IPS DF 4.7 (cell line): ENCODE data around the gene BET1L.
A peak's percentile ranks its signal among the peaks of the same experiment; 100 is the strongest.

Experiments
- DNase-seq: peaks from one replicate; pipeline ENCODE4 v3.0.0-alpha.2; 2013; ENCODE audit warnings: low spot score; ENCODE audit errors: extremely low read depth

BET1L gene

DNA sequence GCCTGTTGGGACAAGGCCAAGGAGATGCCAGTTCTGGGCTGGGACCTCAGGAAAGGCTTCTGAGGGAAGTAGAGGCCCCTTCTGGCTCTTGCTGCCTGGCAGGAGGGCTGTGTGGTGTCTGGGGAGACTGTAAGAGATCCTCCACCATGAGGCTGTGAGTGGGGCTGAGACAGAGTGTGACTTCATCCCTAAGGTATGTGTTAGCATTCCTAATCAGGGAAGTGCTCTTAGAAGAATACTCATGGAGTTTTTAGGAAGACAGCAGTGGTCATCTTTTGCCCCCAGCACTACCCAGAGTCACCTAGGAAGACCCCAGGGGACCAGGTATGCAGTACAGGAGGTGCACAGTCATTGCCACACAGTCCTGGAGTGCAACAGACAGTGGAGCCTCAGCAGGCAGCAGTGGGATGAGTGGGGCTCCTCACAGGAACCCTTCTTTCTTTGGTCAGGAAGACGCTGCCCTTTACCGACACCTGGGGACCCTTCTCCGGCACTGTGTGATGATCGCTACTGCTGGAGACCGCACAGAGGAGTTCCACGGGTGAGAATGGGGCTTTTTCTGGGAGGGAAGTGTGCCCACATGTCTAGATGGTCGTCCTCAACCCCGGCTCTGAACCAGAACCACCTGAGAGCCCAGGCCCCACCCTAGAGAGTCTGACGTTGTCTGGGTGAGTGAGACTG, 3.1 kb upstream of the BET1L start:
- DNase-seq, result no peak

GRCh38 chr11:209275-210121, 2.3 kb upstream of the BET1L start:
- DNase-seq, result no peak

GRCh38 chr11:208917-209260, 1.7 kb upstream of the BET1L start:
- no peak for DNase-seq

DNA sequence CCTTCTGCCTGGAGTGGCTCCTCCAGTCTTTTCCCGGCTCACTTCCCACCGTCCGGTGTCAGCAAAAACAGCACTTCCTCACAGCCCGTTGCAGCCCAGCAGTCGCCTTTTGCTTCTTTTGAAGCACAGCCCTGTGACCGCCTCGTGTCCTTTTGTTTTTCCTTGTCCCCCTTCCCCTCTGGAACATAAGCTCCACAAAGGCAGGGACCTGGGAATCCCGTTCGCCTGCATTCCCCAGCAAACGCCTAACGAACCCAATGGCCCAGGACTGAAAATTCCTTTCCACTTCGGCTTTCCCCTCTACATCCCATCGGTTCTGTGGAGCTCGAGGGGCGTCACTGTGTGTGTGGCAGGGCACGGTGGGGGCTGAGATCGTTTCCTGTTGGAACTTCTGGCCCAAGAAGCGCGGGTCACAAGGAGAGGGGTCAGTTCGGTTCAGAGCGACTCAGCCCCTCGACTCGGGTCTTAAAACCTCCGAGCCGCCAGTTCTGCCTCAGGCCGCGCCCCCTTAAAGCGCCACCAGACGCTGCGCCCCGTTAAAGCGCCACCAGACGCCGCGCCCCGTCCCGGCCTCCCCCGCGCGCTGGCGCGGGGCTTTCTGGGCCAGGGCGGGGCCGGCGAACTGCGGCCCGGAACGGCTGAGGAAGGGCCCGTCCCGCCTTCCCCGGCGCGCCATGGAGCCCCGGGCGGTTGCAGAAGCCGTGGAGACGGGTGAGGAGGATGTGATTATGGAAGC, 1.1 kb upstream of the BET1L start:
- DNase-seq, result peak; percentile 11

DNA sequence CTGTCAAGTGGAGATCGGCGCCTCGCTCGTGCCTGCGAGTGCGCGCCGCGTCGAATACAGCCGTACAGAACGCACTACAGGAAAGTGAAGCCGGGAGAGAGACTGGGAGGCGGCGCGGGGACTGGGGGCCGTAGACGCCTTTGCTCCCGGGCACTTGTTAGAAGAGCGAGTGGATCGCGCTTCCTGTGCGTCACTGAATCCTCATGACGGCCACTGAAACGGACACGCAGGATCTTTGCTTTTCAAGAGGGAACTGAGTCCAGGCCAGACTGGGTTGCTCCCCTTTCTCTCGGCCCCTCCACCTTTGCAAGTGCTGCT, 623 bp upstream of the BET1L start:
- no peak for DNase-seq

- no peak for DNase-seq
Observed at GRCh38 chr11:206526-207207, 532 bp downstream of the BET1L start.

- no peak for DNase-seq
Observed at GRCh38 chr11:206002-206384, 1.2 kb downstream of the BET1L start.

- no peak for DNase-seq
Observed at GRCh38 chr11:205221-206001, 1.8 kb downstream of the BET1L start.

DNA sequence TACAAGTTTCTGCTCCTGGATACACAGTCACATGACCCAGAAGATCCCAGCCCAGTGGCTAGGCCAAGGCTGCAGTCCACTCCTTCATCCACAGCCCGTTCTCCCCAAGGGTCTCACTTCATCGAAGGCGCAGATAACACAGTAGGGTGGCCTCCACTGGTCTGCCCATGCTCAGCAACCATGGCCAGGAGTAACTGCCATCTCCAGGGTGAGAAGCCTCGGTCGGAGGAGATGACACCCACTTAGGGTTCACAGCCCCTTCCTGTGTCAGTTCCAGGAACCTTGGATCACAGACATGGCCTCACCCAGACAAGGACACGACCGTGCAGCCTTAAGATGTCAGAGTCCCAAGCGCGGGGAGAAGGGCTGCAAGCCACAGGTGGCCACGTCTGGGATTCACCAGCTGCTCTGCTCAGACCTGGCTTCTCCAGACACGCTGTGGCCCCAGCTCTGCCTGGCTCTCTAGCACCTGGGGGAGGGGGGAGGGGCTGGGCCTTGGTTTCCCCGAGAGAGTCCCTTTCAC, 2.6 kb downstream of the BET1L start:
- no peak for DNase-seq

- no peak for DNase-seq
Observed at GRCh38 chr11:203945-204586, 3.1 kb downstream of the BET1L start.

- DNase-seq, result no peak
Observed at GRCh38 chr11:203056-203944, 3.9 kb downstream of the BET1L start.

- DNase-seq, result no peak
Observed at GRCh38 chr11:202490-202889, 4.7 kb downstream of the BET1L start.

GRCh38 chr11:201966-202365, 5.2 kb downstream of the BET1L start:
- no peak for DNase-seq

DNA sequence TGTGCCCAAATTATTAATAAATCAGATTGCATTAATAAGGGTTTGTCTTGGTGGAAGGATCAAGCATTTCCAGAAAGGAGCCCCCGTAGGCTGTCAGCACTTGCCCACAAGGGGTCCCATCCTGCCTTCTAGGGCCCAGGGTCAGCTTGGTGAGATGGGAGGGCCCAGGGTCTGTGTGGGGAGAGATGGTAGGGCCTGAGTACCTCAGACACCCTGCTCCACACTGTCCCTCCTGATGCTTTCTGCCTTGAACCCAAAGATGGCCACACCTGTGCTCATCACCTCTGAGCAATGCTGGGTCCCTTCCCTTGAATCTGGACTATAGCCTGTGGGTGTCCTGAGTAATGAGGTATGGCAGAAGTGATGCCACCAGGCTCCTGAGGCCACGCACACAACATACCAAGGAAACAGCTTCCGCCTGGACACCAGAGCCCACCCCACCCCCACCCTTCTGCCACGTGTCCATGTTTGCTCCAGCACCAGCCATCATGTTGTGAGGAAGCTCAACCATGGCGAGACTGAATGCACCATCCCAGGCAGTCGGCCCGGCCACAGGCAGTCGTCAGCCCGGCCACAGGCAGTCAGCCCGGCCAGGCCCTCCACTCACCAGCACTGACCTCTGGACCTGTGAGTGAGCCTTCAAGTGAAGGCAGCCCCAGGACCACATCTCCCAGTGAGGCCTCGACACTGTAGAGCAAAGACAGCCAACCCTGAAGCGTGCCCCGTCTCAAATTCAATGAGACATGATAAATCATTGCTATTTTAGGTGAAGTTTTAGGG, 6.8 kb downstream of the BET1L start:
- DNase-seq, result no peak

DNA sequence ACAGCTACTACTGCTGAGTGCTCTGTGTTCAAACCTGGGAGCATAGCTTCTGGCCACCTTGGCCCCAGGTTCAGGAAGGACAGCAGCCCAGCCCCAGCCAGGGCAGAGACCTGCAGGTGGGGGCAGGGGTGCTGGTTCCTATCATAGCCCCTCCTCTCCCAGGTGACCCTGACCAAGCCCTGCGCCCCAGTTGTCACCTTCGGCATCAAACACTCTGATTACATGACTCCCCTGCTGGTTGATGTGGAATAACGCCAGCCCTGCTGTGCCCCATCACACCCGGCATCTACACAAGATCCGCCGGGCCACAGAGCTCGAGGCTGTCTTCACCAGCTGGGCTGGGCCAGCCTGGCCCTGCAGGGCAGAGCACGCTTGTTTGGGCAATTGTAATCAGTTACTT, 7.4 kb downstream of the BET1L start:
- no peak for DNase-seq

DNA sequence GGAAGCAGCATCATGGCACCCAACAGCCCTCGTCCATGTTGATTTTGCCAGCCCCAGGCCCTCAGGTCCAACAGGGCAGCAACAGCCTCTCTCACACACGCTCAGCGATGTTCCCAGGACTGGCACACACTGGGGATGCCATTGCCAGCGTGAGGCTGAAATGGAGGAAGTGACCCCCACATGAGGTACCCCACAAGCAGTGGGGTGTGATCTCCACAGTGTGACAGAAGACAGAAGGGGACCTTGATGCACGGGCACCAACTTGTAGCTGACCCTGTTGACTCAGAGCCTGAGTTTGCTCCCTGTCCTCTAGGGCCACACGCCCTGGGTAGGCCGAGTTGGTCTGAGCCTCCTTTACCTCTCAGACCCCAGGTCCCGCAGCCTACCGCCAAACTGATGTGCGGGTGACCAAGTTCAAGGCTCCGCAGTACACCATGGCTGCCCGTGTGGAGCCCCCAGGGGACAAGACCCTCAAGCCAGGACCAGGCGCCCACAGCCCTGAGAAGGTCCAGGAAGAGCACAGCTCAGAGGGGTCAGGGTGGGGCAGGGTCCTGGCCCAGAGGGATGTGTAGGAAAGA, 8.1 kb downstream of the BET1L start:
- DNase-seq, result no peak

DNA sequence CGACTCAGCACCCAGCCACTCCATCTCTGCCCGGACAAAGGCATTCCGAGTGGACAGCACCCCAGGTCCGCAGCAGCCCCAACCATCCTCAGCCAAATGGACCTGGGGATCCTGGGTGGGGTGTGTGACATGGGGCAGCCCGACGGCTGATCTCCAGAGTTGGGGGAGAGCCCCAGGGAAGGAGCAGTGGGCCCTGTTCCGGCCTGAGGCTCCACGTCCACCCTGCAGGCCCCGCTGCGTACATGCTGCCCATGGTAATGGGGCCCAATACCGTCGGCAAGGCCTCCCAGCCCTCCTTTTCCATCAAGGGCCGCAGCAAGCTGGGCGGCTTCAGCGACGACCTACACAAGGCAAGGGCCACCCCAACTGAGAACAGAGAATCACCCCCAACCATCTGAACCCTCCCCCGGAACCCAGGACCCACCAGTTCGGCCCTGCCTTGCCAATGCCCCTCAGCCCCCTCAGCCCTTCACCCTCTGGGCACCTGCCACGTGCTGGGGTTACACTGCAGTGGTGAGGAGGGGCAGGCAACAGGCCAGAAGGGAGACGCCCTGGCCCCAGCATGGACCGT, 8.9 kb downstream of the BET1L start:
- DNase-seq, result no peak

- DNase-seq, result no peak
Observed at GRCh38 chr11:197741-198235, 9.4 kb downstream of the BET1L start.
